Measurements from ENCODE around the gene SH3D19. TPM values are rescaled to one million over a fixed set of nuclear protein-coding genes. Genes with fewer than 3 reads are reported as not detected.

The SH3D19 gene
- total RNA-seq, 3 donors from 2014 or later = 97.5 to 140 (median 102) TPM

- no peaks in the 10 kb centered on the region for H3K36me3 ChIP-seq (ENCODE audit: low read depth)
- TF ChIP-seq CTCF (IDR thresholded peaks at IDR 0.05) = no peak
- no peak for DNase-seq
- intact Hi-C loops (cut with DNase I, micrococcal nuclease) = no loop called here
- no peak for ATAC-seq
- no peaks in the 10 kb centered on the region for H3K9me3 ChIP-seq
- no peaks in the 10 kb centered on the region for H3K4me1 ChIP-seq (ENCODE audit: low read depth)
- no peak overlapping the region for H3K4me3 ChIP-seq
These were observed 107.1 kb downstream of the SH3D19 start for GRCh38 chr4:151218343-151218742.

DNA sequence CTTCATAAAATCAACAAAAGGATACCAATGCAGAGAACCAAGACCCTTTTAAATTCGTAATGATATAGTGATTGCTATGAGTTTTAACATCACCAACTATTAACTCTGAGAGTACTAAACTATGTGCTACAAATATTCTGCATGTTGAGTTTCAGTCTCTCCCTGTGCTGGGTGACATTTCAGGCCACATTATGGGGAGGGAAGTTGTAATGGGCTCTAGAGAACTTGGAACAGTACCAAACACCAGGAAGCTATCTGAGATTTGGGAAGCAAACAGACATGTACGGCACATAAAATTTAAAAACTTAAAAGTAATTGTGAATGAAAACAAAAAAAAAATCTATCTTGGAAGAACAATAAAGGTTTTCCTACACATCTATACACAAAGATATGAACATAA is 108.1 kb downstream of the SH3D19 start:
- no peak overlapping the region for H3K4me3 ChIP-seq
- no peak for TF ChIP-seq CTCF (IDR thresholded peaks at IDR 0.05)
- no peaks in the 10 kb centered on the region for H3K9me3 ChIP-seq
- no peaks in the 10 kb centered on the region for H3K4me1 ChIP-seq (ENCODE audit: low read depth)
- intact Hi-C loops (cut with DNase I, micrococcal nuclease) = no loop called here
- DNase-seq (no peak), ATAC-seq (no peak)
- no peaks in the 10 kb centered on the region for H3K36me3 ChIP-seq (ENCODE audit: low read depth)

GRCh38 chr4:151215295-151215694 is 110.1 kb downstream of the SH3D19 start:
- TF ChIP-seq CTCF (IDR thresholded peaks at IDR 0.05) = no peak
- Histone ChIP-seq H3K4me3 (no peak overlapping the region), H3K4me1 (ENCODE audit: low read depth) (no peaks in the 10 kb centered on the region), H3K9me3 (no peaks in the 10 kb centered on the region), H3K36me3 (ENCODE audit: low read depth) (no peaks in the 10 kb centered on the region)
- DNase-seq (no peak), ATAC-seq (no peak)
- intact Hi-C loops (cut with DNase I, micrococcal nuclease) = no loop called here

DNA sequence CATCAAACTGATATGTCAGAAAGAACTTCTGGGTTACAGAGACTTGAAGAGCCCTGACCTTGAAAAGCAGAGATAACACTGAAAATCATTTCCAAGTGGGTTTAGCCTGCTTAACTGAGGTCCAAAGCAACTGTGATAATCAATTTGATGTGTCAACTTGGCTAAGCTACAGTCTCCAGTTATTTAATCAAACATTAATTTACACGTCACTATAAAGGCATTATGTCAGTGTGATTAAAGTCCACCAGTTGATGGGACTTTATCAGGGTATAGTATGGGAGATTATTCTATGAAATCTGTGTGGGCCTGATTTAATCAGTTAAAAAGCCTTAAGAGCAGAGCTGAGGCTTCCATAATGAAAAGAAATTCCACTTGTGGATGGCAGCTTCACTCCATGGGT is 117.5 kb downstream of the SH3D19 start:
- ATAC-seq = peak; percentile 18
- intact Hi-C loops (cut with DNase I, micrococcal nuclease) = no loop called here

GRCh38 chr4:151207186-151207585 is 118.2 kb downstream of the SH3D19 start:
- H3K36me3 ChIP-seq (ENCODE audit: low read depth) = no peaks in the 10 kb centered on the region
- no peak overlapping the region for H3K4me3 ChIP-seq
- H3K9me3 ChIP-seq = no peaks in the 10 kb centered on the region
- TF ChIP-seq CTCF (IDR thresholded peaks at IDR 0.05) = no peak
- no peaks in the 10 kb centered on the region for H3K4me1 ChIP-seq (ENCODE audit: low read depth)
- no peak for DNase-seq
- intact Hi-C loops (cut with DNase I, micrococcal nuclease) = no loop called here
- ATAC-seq = peak; percentile 7

More for the DNA sequence above, 117.5 kb downstream of the SH3D19 start:
- H3K9me3 ChIP-seq = no peaks in the 10 kb centered on the region
- no peaks in the 10 kb centered on the region for H3K36me3 ChIP-seq (ENCODE audit: low read depth)
- DNase-seq = no peak
- no peak for TF ChIP-seq CTCF (IDR thresholded peaks at IDR 0.05)
- H3K4me3 ChIP-seq = no peak overlapping the region
- no peaks in the 10 kb centered on the region for H3K4me1 ChIP-seq (ENCODE audit: low read depth)
